Activated naive CD4-positive, alpha-beta T cell treated with anti-CD3 and anti-CD28 coated beads, Interleukin-2, amount 50 U/mL, for 72 hours (primary cell): ENCODE measurements around the gene DAPK1. TPM values are rescaled to one million over a fixed set of nuclear protein-coding genes. Genes with fewer than 3 reads are reported as not detected.

ENCODE experiments used
- ATAC-seq, 2 donors: fragments of 150-1000 bp; cut with Tn5 transposase; 2 replicates each; pipeline ENCODE4 v1.10.0; 2021; ENCODE audit warnings: mild to moderate bottlenecking in 2 of 2, moderate library complexity in 2 of 2
- DNase-seq, 2 donors: peaks; one replicate each; pipeline ENCODE4 v3.0.0; 2021 to 2022; ENCODE audit warnings: low spot score in 2 of 2
- H3K27ac Mint-ChIP-seq, 2 donors: one replicate each; pipeline ENCODE4 v1.8.0; 2022; ENCODE audit warnings: mild to moderate bottlenecking in 2 of 2, mixed read lengths in 2 of 2
- H3K36me3 Mint-ChIP-seq, 2 donors: one replicate each; pipeline ENCODE4 v1.8.0; 2022; ENCODE audit warnings: mixed read lengths in 2 of 2
- H3K9me3 Mint-ChIP-seq, 2 donors: one replicate each; pipeline ENCODE4 v1.8.0; 2022; ENCODE audit warnings: mixed read lengths in 2 of 2
- total RNA-seq, 2 donors: library from RNA; stranded (reverse); gene quantifications; one replicate each; pipeline ENCODE4 v1.2.3, GENCODE V29; 2022

The DAPK1 gene
- total RNA-seq, 2 donors from 2014 or later = 1.6 to 2.3 TPM

DNA sequence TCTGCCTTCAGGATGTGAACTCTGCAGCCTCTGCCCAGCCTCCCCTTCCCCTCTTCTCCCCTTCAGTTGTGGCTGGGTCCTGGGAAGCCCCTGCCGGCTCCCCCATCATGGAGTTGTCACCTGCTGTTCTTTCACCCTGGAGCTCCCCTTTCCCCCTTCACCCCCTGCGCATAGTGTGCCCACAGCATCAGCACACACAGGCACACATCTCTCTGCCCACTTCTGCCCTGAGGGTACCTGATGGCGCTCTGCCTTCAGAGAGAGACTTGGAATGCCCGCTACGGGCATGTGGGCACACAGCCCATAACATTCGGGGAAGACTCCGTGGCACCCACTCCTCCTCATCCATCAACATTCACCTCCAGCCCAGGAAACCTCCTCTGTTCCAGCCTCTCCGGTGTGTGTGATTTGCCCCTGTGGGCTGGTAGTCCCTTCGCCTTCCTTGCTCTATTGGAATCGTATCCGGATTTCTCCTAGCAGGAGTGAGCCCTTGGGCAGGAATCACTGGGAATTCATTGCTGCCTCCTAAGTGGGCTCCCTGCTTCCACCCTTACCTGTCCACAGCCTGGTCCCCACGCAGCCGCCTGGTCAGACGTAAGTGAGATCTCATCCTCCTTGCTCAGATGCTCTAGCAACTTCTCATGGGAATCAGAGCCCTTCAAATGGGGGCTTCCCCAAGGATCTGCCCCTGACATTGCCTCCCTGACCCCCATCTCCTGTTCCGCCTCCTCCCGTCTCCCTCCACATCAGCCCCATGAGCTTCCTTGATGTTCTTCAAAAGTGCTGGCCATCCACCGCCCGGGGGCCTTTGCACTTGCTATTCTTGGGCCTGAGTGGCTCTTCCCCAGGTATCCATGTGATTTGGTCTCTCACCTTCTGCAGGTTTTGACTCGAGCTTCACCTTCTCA, 166.7 kb downstream of the DAPK1 start:
- Mint-ChIP-seq H3K36me3 (peaks cover 8 to 10% of the 10 kb centered on the region in 2 donors), H3K9me3 (peaks cover 3 to 7% of the 10 kb centered on the region in 2 donors), H3K27ac (no peak overlapping the region)
- ATAC-seq (no peak), DNase-seq (no peak)

DNA sequence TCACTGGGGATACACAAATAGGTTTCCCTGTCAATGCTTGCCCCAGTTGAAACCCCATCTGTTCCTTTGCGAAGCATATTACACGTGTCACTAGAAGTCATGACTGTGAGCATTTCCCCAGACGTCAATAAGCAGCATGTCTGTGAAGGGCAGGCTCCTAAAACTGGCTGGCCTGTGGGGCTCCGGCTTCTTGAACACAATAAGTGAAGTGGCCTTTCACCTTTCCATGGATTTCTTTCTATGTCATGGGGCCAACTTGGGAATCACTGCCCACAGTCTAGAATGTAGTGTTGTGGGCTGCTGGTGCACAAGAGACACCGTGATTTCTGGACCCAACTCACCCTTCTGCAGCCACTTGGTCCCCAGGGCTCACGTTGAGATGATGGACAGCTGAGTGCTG, 167.8 kb downstream of the DAPK1 start:
- Mint-ChIP-seq H3K9me3 (peaks cover 3 to 7% of the 10 kb centered on the region in 2 donors), H3K36me3 (peaks cover 8 to 10% of the 10 kb centered on the region in 2 donors), H3K27ac (no peak overlapping the region)
- no peak for ATAC-seq
- DNase-seq = no peak

DNA sequence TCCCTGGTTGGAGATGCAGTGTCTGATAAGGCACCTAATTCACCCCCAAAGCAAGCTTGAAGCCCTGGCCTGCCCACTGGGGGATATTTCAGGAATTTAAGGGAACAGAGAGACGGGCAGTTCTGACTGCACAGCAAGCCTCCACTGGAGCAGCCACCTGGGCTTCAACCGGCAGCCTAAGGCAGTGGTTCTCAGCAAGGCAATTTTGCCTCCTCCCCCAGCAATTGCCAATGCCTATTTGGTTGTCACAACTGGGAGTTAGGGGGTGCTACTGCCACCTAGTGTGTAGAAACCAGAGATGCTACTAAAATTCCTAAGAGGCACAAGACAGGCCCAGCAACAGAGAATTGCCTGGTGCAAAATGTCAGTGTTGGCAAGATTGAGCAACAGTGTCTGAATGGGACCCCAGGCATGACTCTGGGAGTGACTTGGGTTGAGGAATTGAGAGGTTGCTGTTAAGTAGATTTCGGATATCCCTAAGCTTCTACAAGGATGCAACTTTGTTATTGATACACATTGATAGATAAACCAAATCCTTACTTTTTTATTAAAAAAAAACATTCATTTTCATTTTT, 169.6 kb downstream of the DAPK1 start:
- no peak for ATAC-seq
- Mint-ChIP-seq H3K36me3 (peaks cover 8 to 10% of the 10 kb centered on the region in 2 donors), H3K27ac (no peak overlapping the region), H3K9me3 (peaks cover 3 to 7% of the 10 kb centered on the region in 2 donors)
- DNase-seq = no peak

DNA sequence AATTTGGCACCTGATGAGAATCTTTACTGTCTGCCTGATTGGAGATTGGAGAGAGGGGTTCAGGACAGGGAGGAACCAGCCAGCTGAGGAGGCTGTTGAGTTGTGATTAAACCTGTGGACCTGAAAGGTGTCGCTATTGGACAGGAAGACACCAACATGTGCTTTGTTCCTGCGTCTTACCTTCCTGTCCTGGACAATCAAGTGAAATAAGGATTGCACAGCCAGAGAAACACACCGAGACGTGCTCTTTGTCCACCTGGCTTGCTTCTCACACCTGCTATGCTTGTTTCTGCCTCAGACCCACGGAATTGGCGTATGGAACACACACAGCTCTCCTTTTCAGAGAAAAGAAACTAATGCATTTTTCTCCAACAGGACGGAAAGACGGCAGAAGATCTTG, 170.6 kb downstream of the DAPK1 start:
- ATAC-seq (no peak), DNase-seq (no peak)
- H3K27ac Mint-ChIP-seq = no peak overlapping the region
- H3K9me3 Mint-ChIP-seq = peaks cover 3 to 7% of the 10 kb centered on the region in 2 donors
- H3K36me3 Mint-ChIP-seq = peaks cover 8 to 10% of the 10 kb centered on the region in 2 donors

DNA sequence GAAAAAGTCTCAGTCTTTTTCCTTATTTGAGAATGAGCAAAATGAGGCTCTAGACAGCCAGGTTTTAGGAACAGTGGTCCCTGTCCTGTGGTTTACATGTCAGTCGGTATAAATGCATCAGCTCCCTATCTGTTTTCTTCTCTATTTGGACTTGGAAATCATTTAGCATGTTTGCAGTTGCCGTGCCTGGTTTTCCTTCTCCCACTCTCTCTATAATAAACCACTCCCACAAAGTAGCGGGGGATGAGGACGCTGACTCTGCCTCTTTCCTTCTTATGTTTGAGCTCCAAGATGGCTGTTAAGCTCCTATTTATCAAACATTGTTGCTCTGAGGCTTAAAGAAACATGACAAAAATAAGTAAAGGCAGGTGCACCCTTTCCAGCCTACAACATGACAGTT, 171.1 kb downstream of the DAPK1 start:
- DNase-seq (no peak), ATAC-seq (no peak)
- peaks cover 3 to 7% of the 10 kb centered on the region in 2 donors for H3K9me3 Mint-ChIP-seq
- H3K27ac Mint-ChIP-seq = no peak overlapping the region
- peaks cover 8 to 10% of the 10 kb centered on the region in 2 donors for H3K36me3 Mint-ChIP-seq

DNA sequence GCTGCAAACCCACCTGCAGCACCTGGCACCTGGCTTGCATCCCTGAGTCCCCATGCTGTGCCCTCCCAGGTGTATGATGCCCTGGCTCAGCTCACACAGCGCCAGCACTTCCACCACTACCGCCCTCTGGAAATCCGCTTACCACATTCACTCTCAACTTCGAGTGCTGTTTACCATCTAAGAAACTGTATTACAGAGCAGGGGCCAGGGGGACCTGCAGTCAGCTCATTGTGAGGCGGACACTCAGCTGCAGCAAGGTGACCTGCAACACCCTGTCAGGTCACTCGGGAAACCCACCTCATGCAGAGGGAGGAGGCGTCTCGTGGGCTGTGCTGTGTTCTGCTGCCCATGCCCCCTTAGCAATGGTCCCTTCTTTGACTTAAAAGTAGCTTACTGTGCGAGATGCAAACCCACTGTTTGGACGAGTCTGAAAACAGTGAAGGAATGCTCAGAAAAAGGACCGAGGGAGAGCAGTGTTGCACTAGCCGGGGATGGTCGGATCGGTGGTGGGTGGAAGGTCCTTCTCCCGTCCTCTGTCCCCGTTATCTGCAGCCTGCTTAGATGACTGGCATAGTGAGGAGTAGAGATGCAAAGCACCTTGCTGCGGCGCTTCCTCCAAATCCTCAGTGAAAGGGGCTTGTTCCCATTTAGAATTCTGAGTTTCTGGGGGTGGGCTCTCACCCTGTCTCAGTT, 173.1 kb downstream of the DAPK1 start:
- Mint-ChIP-seq H3K36me3 (peaks cover 8 to 10% of the 10 kb centered on the region in 2 donors), H3K27ac (no peak overlapping the region), H3K9me3 (peaks cover 3 to 7% of the 10 kb centered on the region in 2 donors)
- no peak for DNase-seq
- no peak for ATAC-seq

DNA sequence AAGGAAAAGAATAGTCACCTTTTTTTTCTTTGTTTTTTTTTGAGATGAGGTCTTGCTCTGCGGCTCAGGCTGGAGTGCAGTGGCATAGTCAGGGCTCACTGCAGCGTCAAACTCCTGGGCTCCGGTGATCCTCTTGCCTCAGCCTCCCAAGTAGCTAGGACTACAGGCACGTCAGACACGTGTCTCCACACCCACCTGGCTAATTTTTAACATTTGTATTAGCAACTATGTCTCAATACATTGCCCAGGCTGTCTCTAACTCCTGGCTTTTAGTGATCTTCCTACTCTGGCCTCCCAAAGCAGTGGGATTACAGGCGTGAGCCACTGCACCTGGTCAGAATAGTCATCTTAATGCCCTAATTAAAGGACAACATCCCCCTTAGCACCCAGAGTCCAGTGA, 173.8 kb downstream of the DAPK1 start:
- peaks cover 8 to 10% of the 10 kb centered on the region in 2 donors for H3K36me3 Mint-ChIP-seq
- no peak overlapping the region for H3K27ac Mint-ChIP-seq

DNA sequence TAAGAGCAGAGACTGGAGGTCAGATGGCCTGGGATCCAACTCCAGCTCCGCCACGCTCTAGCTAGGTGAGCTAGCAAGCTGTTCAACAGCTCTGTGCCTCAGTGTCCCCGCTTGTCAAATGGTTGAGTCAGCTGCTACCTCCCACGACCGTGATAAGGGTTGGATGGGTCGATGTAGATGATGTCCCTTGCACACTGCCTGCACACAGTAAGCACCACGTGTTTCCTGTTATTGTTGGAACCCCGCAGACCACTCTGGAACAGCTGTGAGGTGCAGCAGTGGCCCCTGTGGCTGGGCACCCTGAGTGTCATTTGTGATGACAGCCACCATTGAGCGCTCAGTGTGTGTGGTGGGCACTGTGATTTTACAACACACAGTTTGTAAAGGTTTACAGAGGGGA, 174.3 kb downstream of the DAPK1 start:
- ATAC-seq = no peak
- Mint-ChIP-seq H3K36me3 (peaks cover 5 to 7% of the 10 kb centered on the region in 2 donors), H3K27ac (no peak overlapping the region), H3K9me3 (peaks cover 3 to 7% of the 10 kb centered on the region in 2 donors)
- no peak for DNase-seq

More for the DNA sequence above, 173.8 kb downstream of the DAPK1 start:
- no peak for DNase-seq
- H3K9me3 Mint-ChIP-seq = peaks cover 3 to 7% of the 10 kb centered on the region in 2 donors
- no peak for ATAC-seq

DNA sequence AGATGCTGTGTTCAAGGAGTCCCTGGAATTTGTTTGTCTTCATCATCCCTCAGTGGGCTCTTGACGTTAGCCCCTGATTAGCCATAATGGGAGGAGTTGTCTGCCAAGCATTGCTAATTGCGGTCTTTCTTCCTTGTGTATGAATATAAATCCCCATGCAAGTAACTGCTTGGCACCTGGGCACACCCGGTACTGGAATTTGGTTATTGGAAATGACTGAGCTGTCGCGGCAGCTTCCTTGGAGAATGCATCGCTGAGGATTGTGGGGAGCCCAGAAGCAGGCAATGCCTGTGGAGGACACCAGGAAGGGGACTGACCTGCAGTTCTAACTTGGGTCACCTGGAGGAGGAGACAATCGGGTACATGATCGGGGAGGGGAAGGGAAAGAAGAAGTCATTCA, 174.9 kb downstream of the DAPK1 start:
- ATAC-seq (no peak), DNase-seq (no peak)
- Mint-ChIP-seq H3K9me3 (peaks cover 2 to 6% of the 10 kb centered on the region in 2 donors), H3K27ac (no peak overlapping the region), H3K36me3 (peaks cover 3% of the 10 kb centered on the region in 2 donors)

DNA sequence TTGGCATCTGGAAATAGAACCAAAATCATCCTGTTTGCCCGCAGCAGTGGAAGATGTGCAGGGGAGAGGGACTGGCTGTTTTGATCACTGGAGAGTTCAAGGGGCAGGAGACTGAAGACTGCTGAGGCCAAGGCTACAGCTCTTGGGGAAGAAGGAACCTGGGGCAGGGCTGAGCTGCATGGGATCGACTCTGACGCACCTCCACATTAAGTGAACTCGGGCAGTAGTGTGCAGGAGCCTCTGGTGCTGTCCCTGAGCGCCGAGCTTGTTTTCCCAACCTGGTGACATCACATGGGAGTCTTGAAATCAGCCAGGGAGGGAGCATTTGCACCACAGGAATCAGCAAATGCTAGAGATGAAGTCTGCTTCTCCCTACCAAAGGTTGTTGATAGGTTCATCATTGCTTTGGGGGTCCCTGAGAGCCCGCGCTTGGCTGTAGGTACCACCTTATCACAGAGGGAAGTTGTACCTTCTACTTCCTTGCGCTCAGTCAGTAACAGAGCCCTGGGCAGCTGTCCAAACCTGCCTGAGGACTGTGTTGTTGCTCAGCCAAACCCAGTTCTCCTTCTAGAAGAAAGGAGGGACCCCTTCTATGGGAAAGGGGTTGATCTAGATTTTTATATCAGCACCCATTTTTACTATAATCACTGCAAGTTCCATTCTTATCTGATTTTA, 175.9 kb downstream of the DAPK1 start:
- H3K27ac Mint-ChIP-seq = no peak overlapping the region
- DNase-seq (no peak), ATAC-seq (no peak)
- no peaks in the 10 kb centered on the region for H3K36me3 Mint-ChIP-seq
- no peaks in the 10 kb centered on the region for H3K9me3 Mint-ChIP-seq

DNA sequence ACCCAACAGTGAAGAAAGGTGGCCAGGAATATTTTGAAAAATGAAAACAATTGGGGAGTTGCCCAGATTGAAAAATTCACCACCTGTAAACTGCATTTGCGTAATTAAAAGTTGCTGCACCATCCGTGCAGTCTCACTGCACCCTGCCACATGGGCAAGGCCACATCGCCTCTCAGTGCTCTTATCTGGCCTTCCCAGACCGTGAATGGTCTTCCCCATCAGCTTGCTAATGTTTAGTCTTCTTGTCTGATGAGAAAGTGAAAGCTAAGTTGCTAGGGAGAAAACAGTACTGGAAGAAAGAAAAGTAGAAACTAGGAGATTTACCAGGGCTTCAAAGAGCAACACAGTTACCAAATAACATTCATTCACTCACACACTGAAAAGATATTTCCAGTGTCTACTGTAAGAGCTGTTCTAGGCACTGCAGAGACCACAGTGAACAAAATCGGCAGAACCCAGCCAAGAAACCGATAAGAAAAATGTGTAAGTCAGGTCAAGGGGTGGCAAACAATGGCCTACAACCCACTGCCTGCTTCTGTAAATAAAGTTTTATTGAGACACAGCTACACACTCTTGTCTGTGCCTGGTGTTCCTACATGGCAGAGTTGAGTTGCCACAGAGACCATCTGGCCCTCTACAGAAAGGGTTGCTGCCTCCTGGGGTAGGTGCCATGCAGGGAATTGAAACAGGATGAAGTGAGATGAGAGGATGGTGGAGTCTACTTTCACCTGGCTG, 177.1 kb downstream of the DAPK1 start:
- H3K27ac Mint-ChIP-seq = no peak overlapping the region
- DNase-seq = no peak
- no peak for ATAC-seq
- no peaks in the 10 kb centered on the region for H3K36me3 Mint-ChIP-seq
- H3K9me3 Mint-ChIP-seq = no peaks in the 10 kb centered on the region

DNA sequence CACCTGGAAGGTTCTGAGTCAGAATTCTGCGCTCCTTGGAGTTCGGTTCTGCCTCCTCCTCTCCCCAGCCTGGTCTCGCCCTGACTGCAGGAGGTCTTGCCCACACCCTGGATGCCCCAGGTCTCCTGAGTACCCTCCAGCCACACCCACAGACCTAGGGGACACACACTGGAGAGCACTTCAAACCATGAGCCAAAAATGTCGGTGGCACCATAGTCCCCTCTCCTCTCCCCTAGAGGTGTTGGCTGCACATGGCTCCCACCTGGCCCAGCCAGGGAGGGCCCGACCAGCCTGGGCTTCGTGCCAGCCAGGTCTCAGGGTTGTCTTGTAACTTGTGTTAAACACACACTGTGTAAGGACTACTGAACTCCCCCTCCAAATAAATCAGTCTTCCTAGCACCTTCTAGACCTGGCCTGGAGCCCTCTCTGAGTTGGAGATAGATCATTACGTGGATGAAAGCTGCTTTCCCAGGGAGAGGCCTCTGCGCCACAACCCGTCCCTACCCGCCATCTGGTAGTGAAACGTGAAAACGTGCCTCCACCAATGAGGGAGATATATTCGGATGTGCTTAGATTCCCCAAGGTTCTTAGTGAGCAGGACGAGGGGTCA, 178.3 kb downstream of the DAPK1 start:
- ATAC-seq = no peak
- no peak overlapping the region for H3K27ac Mint-ChIP-seq
- no peaks in the 10 kb centered on the region for H3K9me3 Mint-ChIP-seq
- H3K36me3 Mint-ChIP-seq = no peaks in the 10 kb centered on the region
- DNase-seq = no peak

DNA sequence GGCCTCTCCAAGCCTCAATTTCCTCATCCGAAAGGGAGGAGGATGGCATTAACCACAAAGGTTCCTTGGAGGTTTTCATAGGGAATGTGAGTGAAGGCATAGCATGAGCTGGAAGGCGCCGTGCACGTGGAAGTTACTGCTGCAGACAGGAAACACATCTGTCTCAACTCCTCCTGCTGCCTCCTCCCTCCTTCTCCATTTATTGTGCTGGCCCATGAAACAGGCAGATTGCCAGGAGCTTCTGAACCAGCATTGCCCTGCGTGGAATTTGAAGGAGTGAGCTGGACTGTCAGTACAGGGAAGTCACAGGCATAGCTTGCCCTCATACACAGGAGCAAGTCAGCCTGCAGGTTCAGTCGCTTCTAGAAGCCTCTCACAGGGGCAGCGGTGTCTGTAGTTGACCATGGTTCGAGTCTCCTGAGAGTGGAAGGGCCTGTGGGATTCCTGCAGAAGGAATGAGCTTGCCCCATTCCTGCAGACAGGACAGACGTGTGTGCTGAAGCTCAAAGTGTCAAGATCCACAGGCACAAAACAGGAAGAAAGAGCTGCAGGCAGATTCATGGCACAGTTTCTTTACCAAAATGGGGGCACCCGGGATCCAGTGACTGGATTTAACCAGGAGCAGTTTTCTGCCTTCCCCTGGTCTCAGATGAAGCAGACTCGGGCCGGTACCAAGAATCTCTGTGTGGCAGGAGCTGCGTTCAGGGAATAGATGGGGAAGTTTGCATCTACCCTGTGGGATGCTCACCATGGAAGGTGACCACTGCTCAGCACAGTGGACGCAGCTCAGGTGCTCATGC, 179.5 kb downstream of the DAPK1 start:
- no peak for DNase-seq
- H3K9me3 Mint-ChIP-seq = no peaks in the 10 kb centered on the region
- no peak overlapping the region for H3K27ac Mint-ChIP-seq
- H3K36me3 Mint-ChIP-seq = no peaks in the 10 kb centered on the region
- no peak for ATAC-seq

DNA sequence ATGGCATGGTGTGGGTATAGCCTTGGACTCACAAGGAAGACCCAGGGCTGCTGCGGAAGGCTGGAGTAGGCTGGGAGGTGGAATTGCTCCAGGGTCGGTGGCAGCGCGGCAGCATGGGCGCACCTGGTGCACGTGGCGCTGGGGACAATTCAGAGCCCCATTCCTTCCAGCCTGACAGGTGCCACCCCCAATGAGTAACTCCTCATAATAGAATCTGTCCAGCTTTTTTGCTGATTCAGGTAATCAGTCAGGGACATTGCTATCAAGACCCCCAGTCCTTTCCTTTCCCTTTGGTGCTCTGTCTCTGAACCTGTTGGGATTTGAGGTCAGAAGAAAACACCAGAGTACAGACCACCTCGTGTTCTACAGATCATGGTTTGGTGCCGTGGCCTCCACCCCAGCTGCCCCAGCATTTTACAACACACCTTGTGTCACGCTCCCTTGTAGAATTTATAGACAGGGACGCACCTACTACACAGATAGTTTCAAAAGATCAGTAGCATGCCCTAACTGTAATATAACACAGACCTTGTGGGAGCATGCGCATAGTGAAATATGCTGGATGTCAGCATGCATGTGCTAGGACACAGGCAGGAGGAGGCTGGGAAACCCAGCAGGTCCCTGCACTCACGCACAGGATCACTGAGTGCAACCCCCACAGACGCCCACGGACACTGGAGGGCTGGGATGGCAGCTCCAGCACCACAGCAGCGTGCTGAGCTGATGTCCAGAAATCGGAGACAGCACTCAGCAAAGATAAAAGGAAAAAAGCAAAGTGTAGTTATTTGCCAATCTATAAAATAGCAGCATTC, 180.3 kb downstream of the DAPK1 start:
- no peak for DNase-seq
- Mint-ChIP-seq H3K27ac (no peak overlapping the region), H3K36me3 (no peaks in the 10 kb centered on the region), H3K9me3 (no peaks in the 10 kb centered on the region)
- no peak for ATAC-seq
